HCT116 (cell line): ENCODE data around the gene PDYN. TPM values are rescaled to one million over a fixed set of nuclear protein-coding genes. Genes with fewer than 3 reads are reported as not detected.

Experiments used
- ATAC-seq: fragments of 200-7000 bp; cut with Tn5 transposase; 2 replicates; pipeline ENCODE4 v1.9.1; 2020; ENCODE audit warnings: mild to moderate bottlenecking, moderate library complexity
- BruUV-seq: library from RNA; stranded (reverse); fragments of 400-500 nt; replicated peaks from 2 replicates; lab custom pipeline; 2021; lab: Mats Ljungman, UMichigan
- CTCF ChIA-PET: fragments of 300-600 bp; sonication (Branson Sonifier 250); formaldehyde crosslinking; loops from one replicate; lab custom pipeline; 2021; ENCODE audit warnings: antibody characterized with exemption; lab: Charles Lee
- POLR2A ChIA-PET: fragments of 300-600, 350-600 bp; sonication (Branson Sonifier 250); formaldehyde crosslinking; loops from one replicate; lab custom pipeline; 2021; ENCODE audit warnings: antibody characterized with exemption; lab: Charles Lee
- RAD21 ChIA-PET, 2 experiments: fragments of 300-600 bp; sonication (Branson Sonifier 250); formaldehyde crosslinking; loops; one replicate each; lab custom pipeline; 2023; ENCODE audit warnings: low total read pairs in 2 of 2; ENCODE audit not compliant: uncharacterized antibody in 2 of 2, unreplicated experiment in 2 of 2, low non-redundant PET in 1 of 2; lab: Charles Lee
- DNase-seq: peaks from one replicate; pipeline ENCODE4 v3.0.0-alpha.2; 2010; ENCODE audit warnings: low read depth, low spot score
- H2AFZ ChIP-seq: fragments of 200-600 bp; shearing (Covaris generic), sonication (generic); 2 replicates; pipeline ENCODE4 v1.6.1; 2017; ENCODE audit warnings: low read depth, mixed run types, mixed read lengths, antibody characterized with exemption, low read length; ENCODE audit not compliant: poor library complexity, severe bottlenecking
- H3K27ac ChIP-seq: 2 replicates; pipeline ENCODE4 v1.5.1; 2012; ENCODE audit warnings: low read depth, low read length
- H3K27me3 ChIP-seq: fragments of 200-600 bp; sonication (generic); 2 replicates; pipeline ENCODE4 v1.6.1; 2016; ENCODE audit warnings: mixed run types, low read length, mixed read lengths; ENCODE audit not compliant: insufficient read depth
- H3K36me3 ChIP-seq, 2 experiments: fragments of 200-500 bp in 1 of 2; fragments of 200-600 bp in 1 of 2; sonication (Bioruptor generic) in 1 of 2; sonication (generic) in 1 of 2; 2 replicates each; pipeline versions ENCODE4 v1.5.1 to v1.6.1; 2014 to 2016; ENCODE audit warnings: low read length in 2 of 2, inconsistent platforms in 1 of 2, mixed read lengths in 1 of 2, mixed run types in 1 of 2; ENCODE audit not compliant: insufficient read depth in 2 of 2, control insufficient read depth in 1 of 2
- H3K4me1 ChIP-seq, 2 experiments: fragments of 200-600 bp in 1 of 2; sonication (generic) in 1 of 2; 2 replicates each; pipeline versions ENCODE4 v1.5.1 to v1.6.1; 2012 to 2017; ENCODE audit warnings: low read length in 2 of 2, inconsistent platforms in 1 of 2, mild to moderate bottlenecking in 1 of 2, mixed read lengths in 1 of 2, mixed run types in 1 of 2, moderate library complexity in 1 of 2; ENCODE audit not compliant: insufficient read depth in 2 of 2, control insufficient read depth in 1 of 2
- H3K4me2 ChIP-seq: fragments of 200-600 bp; sonication (generic); 2 replicates; pipeline ENCODE4 v1.6.1; 2017; ENCODE audit warnings: mixed run types, low read length, mixed read lengths
- H3K4me3 ChIP-seq, 2 experiments: fragments of 200-600 bp in 1 of 2; sonication (generic) in 1 of 2; replicated peaks in 1 of 2; 2 replicates each; pipeline ENCODE4 v1.5.1; 2011 to 2016; ENCODE audit warnings: low read length in 2 of 2, control low read depth in 1 of 2, low read depth in 1 of 2, mild to moderate bottlenecking in 1 of 2, mixed read lengths in 1 of 2, mixed run types in 1 of 2
- H3K79me2 ChIP-seq: fragments of 200-600 bp; sonication (generic); 2 replicates; pipeline ENCODE4 v1.6.1; 2017; ENCODE audit warnings: mild to moderate bottlenecking, mixed run types, low read length, moderate library complexity, mixed read lengths; ENCODE audit not compliant: insufficient read depth
- H3K9ac ChIP-seq: fragments of 200-600 bp; sonication (generic); 2 replicates; pipeline ENCODE4 v1.6.1; 2016; ENCODE audit warnings: low read length, mixed read lengths
- H3K9me2 ChIP-seq: fragments of 200-600 bp; sonication (generic), shearing (Covaris generic); 2 replicates; pipeline ENCODE4 v1.6.1; 2017; ENCODE audit warnings: mixed run types, mild to moderate bottlenecking, moderate library complexity; ENCODE audit not compliant: insufficient read depth
- H3K9me3 ChIP-seq, 2 experiments: fragments of 200-500 bp in 1 of 2; fragments of 200-600 bp in 1 of 2; sonication (Bioruptor generic) in 1 of 2; sonication (generic) in 1 of 2; 2 replicates each; pipeline ENCODE4 v1.6.1; 2014 to 2017; ENCODE audit warnings: low read length in 2 of 2, mixed read lengths in 2 of 2, inconsistent platforms in 1 of 2, low read depth in 1 of 2, mild to moderate bottlenecking in 1 of 2, mixed run types in 1 of 2, moderate library complexity in 1 of 2; ENCODE audit not compliant: control insufficient read depth in 1 of 2, insufficient read depth in 1 of 2
- H4K20me1 ChIP-seq: fragments of 200-600 bp; sonication (generic), shearing (Covaris generic); 2 replicates; pipeline ENCODE4 v1.6.1; 2017; ENCODE audit warnings: mixed run types, mild to moderate bottlenecking, moderate library complexity; ENCODE audit not compliant: insufficient read depth
- EGR1 ChIP-seq: IDR thresholded peaks from 2 replicates; pipeline ENCODE4 v1.6.1; 2012; ENCODE audit warnings: low read depth
- EZH2phosphoT487 ChIP-seq: fragments of 200-600 bp; IDR thresholded peaks from 2 replicates; pipeline ENCODE4 v1.6.1; 2018; ENCODE audit warnings: antibody characterized with exemption, borderline replicate concordance
- JUND ChIP-seq: IDR thresholded peaks from 2 replicates; pipeline ENCODE4 v1.6.1; 2012
- SRF ChIP-seq: IDR thresholded peaks from 2 replicates; pipeline ENCODE4 v1.6.1; 2012; ENCODE audit warnings: low read depth
- YY1 ChIP-seq: IDR thresholded peaks from 2 replicates; pipeline ENCODE4 v1.6.1; 2011; ENCODE audit warnings: low read length, low read depth, moderate library complexity, mild to moderate bottlenecking; ENCODE audit not compliant: insufficient replicate concordance; ENCODE audit errors: extremely low read depth
- ZNF274 ChIP-seq: fragments of 200-500 bp; sonication (Bioruptor generic); IDR thresholded peaks from 2 replicates; pipeline ENCODE4 v1.6.1; 2014; ENCODE audit warnings: mild to moderate bottlenecking, low read depth, low read length, inconsistent platforms
- intact Hi-C: fragments of 100-400 bp; cut with micrococcal nuclease; formaldehyde crosslinking; loops from 2 replicates; pipeline ENCODE4 v1.10.0; 2022
- total RNA-seq: library from RNA; stranded (reverse); gene quantifications from one replicate; pipeline ENCODE4 v1.2.1, GENCODE V29; 2021; ENCODE audit not compliant: unreplicated experiment
- TF ChIP-seq, protein P1 (sequence below): IDR thresholded peaks from 2 replicates; pipeline ENCODE4 v1.6.1; 2012

PDYN gene
- total RNA-seq, 1 experiment from 2014 or later, result not detected

DNA sequence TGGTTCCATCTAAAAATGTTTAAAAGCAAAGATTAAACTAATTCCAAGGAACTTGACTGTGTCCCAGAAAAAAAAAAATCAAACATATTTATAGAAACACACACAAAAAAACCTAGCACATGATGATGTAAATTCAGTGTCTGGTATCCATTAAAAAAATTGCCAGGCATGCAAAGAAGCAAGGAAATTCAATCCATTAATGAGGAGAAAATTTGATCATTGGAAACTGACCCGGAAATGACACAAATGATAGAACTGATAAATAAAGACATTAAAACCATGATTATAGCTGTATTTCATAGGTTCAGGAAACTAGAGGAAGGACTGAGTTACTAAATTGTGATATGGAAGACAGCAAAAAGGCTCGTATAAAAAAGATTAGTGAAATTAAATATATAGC is 34.7 kb downstream of the PDYN start:
- no peaks in the 10 kb centered on the region for H3K9me2 ChIP-seq
- no peaks in the 10 kb centered on the region for H3K4me1 ChIP-seq
- H3K27ac ChIP-seq, result no peak overlapping the region
- no peaks in the 10 kb centered on the region for H3K9me3 ChIP-seq
- no peaks in the 10 kb centered on the region for H3K79me2 ChIP-seq
- no peaks in the 10 kb centered on the region for H4K20me1 ChIP-seq
- intact Hi-C loops, result no loop called here
- no peaks in the 10 kb centered on the region for H3K36me3 ChIP-seq
- H3K4me2 ChIP-seq, result no peak overlapping the region
- no peak for TF ChIP-seq EZH2phosphoT487
- no peak for TF ChIP-seq ZNF274
- TF ChIP-seq JUND, result no peak
- TF ChIP-seq YY1, result no peak
- TF ChIP-seq, protein P1, sequence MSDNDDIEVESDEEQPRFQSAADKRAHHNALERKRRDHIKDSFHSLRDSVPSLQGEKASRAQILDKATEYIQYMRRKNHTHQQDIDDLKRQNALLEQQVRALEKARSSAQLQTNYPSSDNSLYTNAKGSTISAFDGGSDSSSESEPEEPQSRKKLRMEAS, result no peak
- no peak for TF ChIP-seq SRF
- TF ChIP-seq EGR1, result no peak
- DNase-seq, result no peak
- no peak overlapping the region for H3K4me3 ChIP-seq
- no peak for ATAC-seq
- no peak overlapping the region for H3K9ac ChIP-seq
- H2AFZ ChIP-seq, result no peak overlapping the region
- no peaks in the 10 kb centered on the region; the same call in 1 of the 2 replicates for H3K27me3 ChIP-seq
- ChIA-PET POLR2A (no interaction called here), RAD21 (no interaction called here), CTCF (no interaction called here)
- no TSS peak for BruUV-seq

DNA sequence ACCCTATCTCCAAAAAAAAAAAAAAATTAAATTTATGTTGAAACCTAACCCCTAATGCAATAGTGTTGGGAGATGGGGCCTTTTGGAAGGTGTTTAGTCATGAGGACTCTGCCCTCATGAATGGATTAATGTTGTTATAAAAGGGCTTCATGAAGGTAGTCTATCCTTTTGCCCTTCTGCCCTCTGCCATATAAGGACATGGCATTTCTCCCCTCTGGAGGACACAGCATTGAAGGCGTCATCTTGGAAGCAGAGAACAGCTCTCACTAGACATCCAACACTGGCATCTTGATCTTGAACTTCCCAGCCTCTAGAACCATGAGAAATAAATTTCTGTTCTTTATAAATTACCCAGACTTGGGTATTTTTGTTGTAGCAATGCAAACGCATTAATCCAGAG is 35.4 kb downstream of the PDYN start:
- intact Hi-C loops, result no loop called here
- H3K27ac ChIP-seq, result no peak overlapping the region
- CTCF ChIA-PET, result no interaction called here

More for the DNA sequence above, 35.4 kb downstream of the PDYN start:
- no peaks in the 10 kb centered on the region for H3K4me1 ChIP-seq
- H2AFZ ChIP-seq, result no peak overlapping the region
- H3K9ac ChIP-seq, result no peak overlapping the region
- no peaks in the 10 kb centered on the region for H3K9me3 ChIP-seq
- POLR2A ChIA-PET, result no interaction called here
- no peaks in the 10 kb centered on the region for H3K9me2 ChIP-seq
- H3K36me3 ChIP-seq, result no peaks in the 10 kb centered on the region
- H3K27me3 ChIP-seq, result no peaks in the 10 kb centered on the region; the same call in 1 of the 2 replicates
- TF ChIP-seq EGR1, result no peak
- TF ChIP-seq, all 23 proteins: peak for 0
- Histone ChIP-seq H3K4me3 (no peak overlapping the region), H3K4me2 (no peak overlapping the region), H3K79me2 (no peaks in the 10 kb centered on the region), H4K20me1 (no peaks in the 10 kb centered on the region)
- no TSS peak for BruUV-seq
- RAD21 ChIA-PET, result no interaction called here
- DNase-seq (no peak), ATAC-seq (no peak)
